CD14-positive monocyte (primary cell): ENCODE data around the gene WWOX. TPM values are rescaled to one million over a fixed set of nuclear protein-coding genes. Genes with fewer than 3 reads are reported as not detected.

Source experiments
- DNase-seq, 3 donors: peaks; one replicate each; pipeline ENCODE4 v3.0.0-alpha.2; 2011 to 2022
- H2AFZ ChIP-seq: 2 replicates; pipeline ENCODE4 v1.6.0; 2012; ENCODE audit warnings: mild to moderate bottlenecking, low read depth, low read length, inconsistent platforms; ENCODE audit not compliant: insufficient read depth, poor library complexity, severe bottlenecking
- H3K27ac ChIP-seq, 2 donors: 1 replicate in 1 of 2; 2 replicates in 1 of 2; pipeline ENCODE4 v1.5.1; 2012 to 2013; ENCODE audit warnings: low read length in 2 of 2, control low read depth in 1 of 2, inconsistent platforms in 1 of 2, low read depth in 1 of 2, mild to moderate bottlenecking in 1 of 2
- H3K27me3 ChIP-seq, 2 donors: one replicate each; pipeline versions ENCODE4 v1.6.0 to v1.6.1; 2011 to 2013; ENCODE audit warnings: low read length in 2 of 2; ENCODE audit not compliant: control insufficient read depth in 2 of 2, insufficient read depth in 2 of 2
- H3K36me3 ChIP-seq, 2 donors: replicated peaks in 1 of 2; 1 replicate in 1 of 2; 2 replicates in 1 of 2; pipeline versions ENCODE4 v1.5.1 to v1.6.1; 2012 to 2013; ENCODE audit warnings: low read length in 2 of 2, control low read depth in 1 of 2, inconsistent platforms in 1 of 2, mild to moderate bottlenecking in 1 of 2; ENCODE audit not compliant: insufficient read depth in 2 of 2, control insufficient read depth in 1 of 2
- H3K4me1 ChIP-seq, 2 donors: 1 replicate in 1 of 2; 2 replicates in 1 of 2; pipeline versions ENCODE4 v1.5.1 to v1.6.1; 2012 to 2013; ENCODE audit warnings: low read length in 2 of 2, control low read depth in 1 of 2, inconsistent platforms in 1 of 2, mild to moderate bottlenecking in 1 of 2, moderate library complexity in 1 of 2; ENCODE audit not compliant: insufficient read depth in 2 of 2, control insufficient read depth in 1 of 2
- H3K4me2 ChIP-seq: replicated peaks from 2 replicates; pipeline ENCODE3; 2012; ENCODE audit warnings: low read length, moderate library complexity, mild to moderate bottlenecking; ENCODE audit not compliant: poor library complexity, severe bottlenecking; ENCODE audit errors: extremely low read depth
- H3K4me3 ChIP-seq, 3 experiments: fragments of 200-600 bp in 1 of 3; sonication (generic) in 1 of 3; replicated peaks in 1 of 3; 1 replicate in 2 of 3; 2 replicates in 1 of 3; pipeline ENCODE4 v1.5.1; 2011 to 2013; ENCODE audit warnings: low read length in 3 of 3, mild to moderate bottlenecking in 3 of 3, control low read depth in 2 of 3, low read depth in 2 of 3, inconsistent platforms in 1 of 3, moderate library complexity in 1 of 3
- H3K79me2 ChIP-seq: 2 replicates; pipeline ENCODE4 v1.6.0; 2012; ENCODE audit warnings: mild to moderate bottlenecking, control low read depth, inconsistent platforms, low read length, moderate library complexity; ENCODE audit not compliant: insufficient read depth
- H3K9ac ChIP-seq: 2 replicates; pipeline ENCODE4 v1.6.0; 2017; ENCODE audit warnings: low read length, mild to moderate bottlenecking; ENCODE audit not compliant: insufficient read depth, poor library complexity, severe bottlenecking
- H3K9me3 ChIP-seq, 2 donors: replicated peaks in 1 of 2; 1 replicate in 1 of 2; 2 replicates in 1 of 2; pipeline versions ENCODE4 v1.5.1 to v1.6.1; 2012 to 2013; ENCODE audit warnings: low read length in 2 of 2, control low read depth in 1 of 2; ENCODE audit not compliant: control insufficient read depth in 1 of 2, insufficient read depth in 1 of 2
- H4K20me1 ChIP-seq: 2 replicates; pipeline ENCODE4 v1.6.0; 2012; ENCODE audit warnings: mild to moderate bottlenecking, low read length, control low read depth, moderate library complexity; ENCODE audit not compliant: insufficient read depth
- H3K27ac Mint-ChIP-seq, 7 donors: one replicate each; pipeline ENCODE4 v1.8.0; 2020; ENCODE audit warnings: mild to moderate bottlenecking in 7 of 7, mixed read lengths in 7 of 7, moderate library complexity in 6 of 7, inconsistent platforms in 2 of 7
- H3K27me3 Mint-ChIP-seq, 3 donors: one replicate each; pipeline ENCODE4 v1.8.0; 2021 to 2022; ENCODE audit warnings: low read depth in 3 of 3, mild to moderate bottlenecking in 3 of 3, mixed read lengths in 3 of 3, moderate library complexity in 3 of 3, inconsistent platforms in 1 of 3
- H3K36me3 Mint-ChIP-seq, 2 donors: one replicate each; pipeline ENCODE4 v1.8.0; 2020; ENCODE audit warnings: mixed read lengths in 2 of 2, inconsistent platforms in 1 of 2, mild to moderate bottlenecking in 1 of 2
- H3K4me1 Mint-ChIP-seq: one replicate; pipeline ENCODE4 v1.8.0; 2020; ENCODE audit warnings: mild to moderate bottlenecking, mixed read lengths
- H3K4me3 Mint-ChIP-seq, 2 donors: one replicate each; pipeline ENCODE4 v1.8.0; 2020; ENCODE audit warnings: mild to moderate bottlenecking in 2 of 2, mixed read lengths in 2 of 2, moderate library complexity in 1 of 2
- H3K9me3 Mint-ChIP-seq, 7 donors: one replicate each; pipeline ENCODE4 v1.8.0; 2020 to 2022; ENCODE audit warnings: mixed read lengths in 7 of 7, mild to moderate bottlenecking in 6 of 7, moderate library complexity in 6 of 7, inconsistent platforms in 2 of 7
- WGBS: methylation state at CpG from one replicate; pipeline ENCODE4 v1.1.5; 2013; ENCODE audit warnings: missing lambda C conversion rate; ENCODE audit not compliant: insufficient coverage; 5-methylcytosine and 5-hydroxymethylcytosine counted together
- intact Hi-C, 2 donors: fragments of 100-400 bp; cut with micrococcal nuclease; formaldehyde crosslinking; loops; one replicate each; pipeline versions ENCODE4 v1.15.0 to v1.15.1; 2023
- polyA plus RNA-seq, 3 donors: library from polyadenylated mRNA; depleted of rRNA in 1 of 3; unstranded in 2 of 3; stranded (reverse) in 1 of 3; fragments of 300-500 nt in 2 of 3; fragments of >200 nt in 1 of 3; fragmentation: Illumina TruSeq in 2 of 3; gene quantifications; 1 replicate in 2 of 3; 2 replicates in 1 of 3; pipeline ENCODE4 v1.2.3, GENCODE V29; 2012 to 2021
- TF ChIP-seq, protein P1 (sequence below): fragments of 200-600 bp; IDR thresholded peaks from one replicate; pipeline ENCODE4 v1.8.0; 2022; ENCODE audit warnings: antibody characterized with exemption, mild to moderate bottlenecking

The WWOX gene
- polyA plus RNA-seq, 3 donors = 4.0 to 7.0 (median 6.3) TPM

DNA sequence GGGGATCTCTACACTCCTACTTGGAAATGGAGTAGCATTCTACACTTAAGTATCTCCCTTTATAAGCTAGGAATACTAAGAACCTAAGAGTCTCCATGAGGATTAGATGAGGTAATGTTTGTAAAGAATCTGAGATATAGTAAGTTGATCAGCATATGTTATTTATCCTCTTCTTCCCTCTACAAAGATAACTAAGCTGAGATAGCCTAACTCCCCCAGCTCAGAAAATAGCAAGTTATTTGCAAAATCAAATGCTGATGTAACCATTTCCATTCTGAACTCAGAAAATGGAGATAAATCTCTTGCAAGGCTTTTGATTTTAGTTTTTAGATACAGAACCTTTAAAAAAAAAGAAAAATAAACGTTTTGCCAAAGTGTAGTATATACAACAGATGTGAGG, 975.1 kb downstream of the WWOX start:
- H3K9me3 Mint-ChIP-seq = no peaks in the 10 kb centered on the region
- no peaks in the 10 kb centered on the region for H3K36me3 Mint-ChIP-seq
- Histone ChIP-seq H3K79me2 (no peaks in the 10 kb centered on the region), H4K20me1 (no peaks in the 10 kb centered on the region), H3K36me3 (no peaks in the 10 kb centered on the region), H3K4me2 (peak overlapping the region; percentile 48), H3K4me1 (peaks cover 10% of the 10 kb centered on the region in 2 donors), H3K4me3 (no peak overlapping the region), H3K9ac (no peak overlapping the region), H2AFZ (no peak overlapping the region), H3K9me3 (no peaks in the 10 kb centered on the region), H3K27ac (no peak overlapping the region), H3K27me3 (peaks cover 0 to 7% of the 10 kb centered on the region in 2 donors)
- H3K27ac Mint-ChIP-seq = no peak overlapping the region
- H3K4me1 Mint-ChIP-seq = peaks cover 13% of the 10 kb centered on the region
- peak overlapping the region in 1 of 2 donors; percentile 67 for H3K4me3 Mint-ChIP-seq
- intact Hi-C loops = no loop called here
- TF ChIP-seq, protein P1, sequence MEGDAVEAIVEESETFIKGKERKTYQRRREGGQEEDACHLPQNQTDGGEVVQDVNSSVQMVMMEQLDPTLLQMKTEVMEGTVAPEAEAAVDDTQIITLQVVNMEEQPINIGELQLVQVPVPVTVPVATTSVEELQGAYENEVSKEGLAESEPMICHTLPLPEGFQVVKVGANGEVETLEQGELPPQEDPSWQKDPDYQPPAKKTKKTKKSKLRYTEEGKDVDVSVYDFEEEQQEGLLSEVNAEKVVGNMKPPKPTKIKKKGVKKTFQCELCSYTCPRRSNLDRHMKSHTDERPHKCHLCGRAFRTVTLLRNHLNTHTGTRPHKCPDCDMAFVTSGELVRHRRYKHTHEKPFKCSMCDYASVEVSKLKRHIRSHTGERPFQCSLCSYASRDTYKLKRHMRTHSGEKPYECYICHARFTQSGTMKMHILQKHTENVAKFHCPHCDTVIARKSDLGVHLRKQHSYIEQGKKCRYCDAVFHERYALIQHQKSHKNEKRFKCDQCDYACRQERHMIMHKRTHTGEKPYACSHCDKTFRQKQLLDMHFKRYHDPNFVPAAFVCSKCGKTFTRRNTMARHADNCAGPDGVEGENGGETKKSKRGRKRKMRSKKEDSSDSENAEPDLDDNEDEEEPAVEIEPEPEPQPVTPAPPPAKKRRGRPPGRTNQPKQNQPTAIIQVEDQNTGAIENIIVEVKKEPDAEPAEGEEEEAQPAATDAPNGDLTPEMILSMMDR = no peak
- peaks cover 9 to 15% (median 11%) of the 10 kb centered on the region in 3 donors for H3K27me3 Mint-ChIP-seq
- DNase-seq = no peak
- no CpG with 5 or more reads among the region's 1 CpG for WGBS

DNA sequence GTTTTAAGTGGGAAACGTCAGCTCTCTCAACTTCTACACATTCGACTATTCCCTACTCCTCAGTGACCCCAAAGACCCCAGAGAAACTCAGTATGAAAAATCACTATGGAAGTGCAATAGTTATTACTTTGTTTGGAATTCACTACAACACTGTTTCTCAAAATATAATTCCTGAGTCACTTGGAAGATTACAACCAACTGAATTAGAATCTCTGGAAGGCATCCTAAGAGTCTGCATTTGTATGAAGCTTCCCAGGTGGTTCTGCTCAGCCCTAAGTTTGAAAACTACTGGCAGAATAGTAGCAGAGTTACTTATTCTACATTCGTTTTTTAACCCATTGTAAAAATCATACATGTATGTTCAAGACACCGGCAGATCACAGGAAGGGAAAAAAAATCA, 975.5 kb downstream of the WWOX start:
- Histone ChIP-seq H3K9ac (no peak overlapping the region), H3K79me2 (no peaks in the 10 kb centered on the region), H3K4me1 (peaks cover 10% of the 10 kb centered on the region in 2 donors), H3K9me3 (no peaks in the 10 kb centered on the region), H4K20me1 (no peaks in the 10 kb centered on the region), H3K27ac (no peak overlapping the region), H3K36me3 (no peaks in the 10 kb centered on the region), H3K27me3 (peaks cover 0 to 7% of the 10 kb centered on the region in 2 donors), H3K4me2 (no peak overlapping the region), H3K4me3 (no peak overlapping the region), H2AFZ (no peak overlapping the region)
- peaks cover 13% of the 10 kb centered on the region for H3K4me1 Mint-ChIP-seq
- WGBS = no CpG with 5 or more reads among the region's 4 CpGs
- TF ChIP-seq, protein P1 = no peak
- no peak overlapping the region for H3K27ac Mint-ChIP-seq
- intact Hi-C loops = no loop called here
- H3K36me3 Mint-ChIP-seq = no peaks in the 10 kb centered on the region
- no peaks in the 10 kb centered on the region for H3K9me3 Mint-ChIP-seq
- H3K4me3 Mint-ChIP-seq = no peak overlapping the region
- H3K27me3 Mint-ChIP-seq = peaks cover 9 to 15% (median 11%) of the 10 kb centered on the region in 3 donors
- no peak for DNase-seq
